Measurements from ENCODE around the gene GNAS. TPM values are rescaled to one million over a fixed set of nuclear protein-coding genes. Genes with fewer than 3 reads are reported as not detected.
A peak's percentile ranks its signal among the peaks of the same experiment; 100 is the strongest.

GNAS gene
- total RNA-seq, 4 donors from 2014 or later: 2,457 to 5,038 (median 3,494) TPM

GRCh38 chr20:58870293-58871014 is 17.9 kb downstream of the GNAS start:
- Histone ChIP-seq H3K27me3 (no peaks in the 10 kb centered on the region), H3K9me3 (no peaks in the 10 kb centered on the region), H3K36me3 (no peaks in the 10 kb centered on the region), H3K27ac (peak overlapping the region in 2 of 3 donors; percentile 91), H3K4me3 (replicated peaks in 1 of 3) (no peak overlapping the region), H3K4me1 (peaks cover 18 to 36% of the 10 kb centered on the region in 2 donors)
- intact Hi-C loops (cut with DNase I): loop anchor here (5.0 kb wide), 1 partner anchor 217 kb away; no protein-coding TSS in a partner anchor
- peak; percentile 78 to 83 for DNase-seq
- TF ChIP-seq CTCF (IDR thresholded peaks at IDR 0.05): peak; percentile 59 to 88 (median 85)
- TF ChIP-seq POLR2A (IDR thresholded peaks at IDR 0.05): no peak
- 52 to 59% methylated on average over 7 of the region's 7 CpGs for WGBS, 2 donors

GRCh38 chr20:58871533-58872102 is 19.1 kb downstream of the GNAS start:
- Histone ChIP-seq H3K4me1 (peaks cover 24 to 46% of the 10 kb centered on the region in 2 donors), H3K4me3 (replicated peaks in 1 of 3) (no peak overlapping the region), H3K27ac (peak overlapping the region; percentile 91), H3K36me3 (no peaks in the 10 kb centered on the region), H3K27me3 (no peaks in the 10 kb centered on the region), H3K9me3 (no peaks in the 10 kb centered on the region)
- intact Hi-C loops (cut with DNase I): loop anchor here (5.0 kb wide), 1 partner anchor 216 kb away; no protein-coding TSS in a partner anchor
- TF ChIP-seq POLR2A (IDR thresholded peaks at IDR 0.05): peak in 1 of 2 donors; percentile 72
- TF ChIP-seq CTCF (IDR thresholded peaks at IDR 0.05): no peak
- WGBS, 2 donors: 64 to 67% methylated on average over 8 of the region's 8 CpGs
- peak; percentile 90 to 96 for DNase-seq

GRCh38 chr20:58874469-58874868 is 22.0 kb downstream of the GNAS start:
- 97% methylated on average over 1 of the region's 1 CpG for WGBS, 2 donors
- H3K4me1 ChIP-seq: peaks cover 37 to 64% of the 10 kb centered on the region in 2 donors
- TF ChIP-seq CTCF (IDR thresholded peaks at IDR 0.05): no peak
- TF ChIP-seq POLR2A (IDR thresholded peaks at IDR 0.05): no peak
- no peaks in the 10 kb centered on the region for H3K27me3 ChIP-seq
- no peak for DNase-seq
- H3K9me3 ChIP-seq: no peaks in the 10 kb centered on the region
- intact Hi-C loops (cut with DNase I): loop anchor here (5.0 kb wide), 1 partner anchor 213 kb away; no protein-coding TSS in a partner anchor
- no peak overlapping the region for H3K4me3 ChIP-seq (replicated peaks in 1 of 3)
- peak overlapping the region; percentile 14 to 91 (median 38) for H3K27ac ChIP-seq
- H3K36me3 ChIP-seq: no peaks in the 10 kb centered on the region

GRCh38 chr20:58875111-58875510 is 22.6 kb downstream of the GNAS start:
- no peak for TF ChIP-seq CTCF (IDR thresholded peaks at IDR 0.05)
- intact Hi-C loops (cut with DNase I): no loop called here
- no peak overlapping the region for H3K4me3 ChIP-seq (replicated peaks in 1 of 3)
- H3K27ac ChIP-seq: peak overlapping the region; percentile 38 to 92 (median 91)
- no peaks in the 10 kb centered on the region for H3K27me3 ChIP-seq
- no peaks in the 10 kb centered on the region for H3K36me3 ChIP-seq
- H3K9me3 ChIP-seq: no peaks in the 10 kb centered on the region
- peaks cover 37 to 64% of the 10 kb centered on the region in 2 donors for H3K4me1 ChIP-seq
- no peak for DNase-seq
- 90 to 95% methylated on average over 3 of the region's 3 CpGs for WGBS, 2 donors

All from thyroid gland (tissue), 4 donors.